ENCODE results near the gene HABP4.

HABP4 gene

GRCh38 chr9:96436456-96437126 lies 13.4 kb upstream of the HABP4 start:
- DNase-seq: no peak

DNA sequence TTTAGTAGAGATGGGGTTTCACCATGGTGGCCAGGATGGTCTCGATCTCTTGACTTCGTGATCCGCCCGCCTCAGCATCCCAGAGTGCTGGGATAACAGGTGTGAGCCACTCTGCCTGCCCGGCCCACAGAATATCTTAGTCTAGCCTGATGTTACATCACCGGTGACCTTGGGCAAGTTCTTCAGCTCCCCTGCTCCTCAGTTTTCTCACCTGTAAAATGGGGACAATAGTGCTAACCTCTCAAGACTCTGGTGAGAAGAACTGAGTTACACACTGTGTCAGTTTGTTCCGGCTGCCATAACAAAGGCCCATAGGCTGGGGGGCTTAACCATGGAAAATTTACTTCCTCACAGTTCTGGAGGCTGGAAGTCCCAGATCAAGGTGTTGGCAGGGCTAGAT lies 12.5 kb upstream of the HABP4 start:
- no peak for DNase-seq

DNA sequence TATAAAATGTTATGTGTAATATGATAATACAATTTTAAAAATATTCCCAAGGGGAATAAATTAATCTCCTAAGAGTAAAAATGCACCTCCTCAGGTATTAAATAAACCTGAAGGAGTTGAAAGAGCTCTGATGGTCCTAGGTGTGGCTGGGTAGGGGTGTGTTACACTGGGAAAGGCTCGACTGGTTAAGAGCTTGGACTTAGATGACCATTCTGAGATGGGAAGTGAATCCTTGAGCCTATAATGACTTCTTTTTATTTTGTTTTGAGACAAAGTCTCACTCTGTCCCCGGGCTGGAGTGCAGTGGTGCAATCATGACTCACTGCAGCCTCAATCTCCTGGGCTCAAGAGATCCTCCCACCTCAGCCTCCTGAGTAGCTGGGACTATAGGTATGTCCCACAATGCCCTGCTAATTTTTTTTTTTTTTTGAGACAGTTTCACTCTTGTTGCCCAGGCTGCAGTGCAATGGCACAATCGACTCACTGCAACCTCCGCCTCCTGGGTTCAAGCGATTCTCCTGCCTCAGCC lies 9.2 kb upstream of the HABP4 start:
- DNase-seq: no peak

GRCh38 chr9:96441798-96442445 lies 8.0 kb upstream of the HABP4 start:
- DNase-seq: no peak

GRCh38 chr9:96442491-96442890 lies 7.5 kb upstream of the HABP4 start:
- no peak for DNase-seq

- no peak for DNase-seq
These were observed 2.6 kb upstream of the HABP4 start for GRCh38 chr9:96447406-96447805.

DNA sequence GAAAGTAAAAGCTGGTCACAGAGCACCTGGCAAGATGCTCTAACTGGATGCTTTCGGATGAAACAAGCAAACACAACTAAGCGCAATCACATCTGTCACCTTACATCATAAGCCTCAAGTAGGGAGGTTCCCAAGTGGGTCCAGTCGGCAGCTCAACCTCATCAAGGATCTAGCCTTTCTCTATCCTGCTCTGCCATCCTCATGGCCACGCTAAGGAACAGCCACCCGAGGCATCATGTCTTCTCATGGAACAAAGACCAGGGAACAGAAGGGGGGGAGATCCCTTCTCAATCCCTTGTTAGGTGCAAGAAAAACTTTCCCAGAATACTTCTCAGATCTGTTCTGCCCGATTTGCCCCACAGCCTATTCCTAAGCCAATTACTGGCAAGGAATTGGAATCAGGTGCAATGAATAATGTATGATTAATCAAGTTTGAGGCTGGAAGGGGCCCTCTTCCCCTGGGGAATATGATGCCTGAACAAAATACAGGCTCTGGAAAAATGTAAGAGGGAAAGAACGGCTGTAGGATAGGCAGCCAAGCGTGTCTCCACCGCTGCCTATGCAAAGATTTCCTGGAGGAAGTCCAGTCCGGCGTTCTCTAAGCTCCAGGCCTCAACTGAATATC lies 1.3 kb upstream of the HABP4 start:
- DNase-seq: no peak

DNA sequence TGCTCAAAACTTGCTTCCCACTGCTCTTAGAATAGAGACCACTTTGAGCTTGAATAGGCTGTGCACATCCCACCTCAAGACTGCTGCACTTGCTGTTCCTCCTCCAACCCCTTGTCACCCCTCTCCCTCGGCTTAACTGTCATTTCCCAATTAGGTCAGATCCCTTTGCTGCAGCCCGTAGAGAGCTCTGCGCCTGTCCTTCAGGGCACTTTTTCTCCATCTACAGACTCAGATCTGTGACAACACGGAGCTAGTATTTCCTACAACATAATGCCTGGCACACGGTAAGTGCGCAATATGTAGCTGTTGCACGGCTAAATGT lies 485 bp upstream of the HABP4 start:
- no peak for DNase-seq

GRCh38 chr9:96450613-96451528 lies 902 bp downstream of the HABP4 start:
- peak; percentile 10 for DNase-seq

- DNase-seq: no peak
These were observed 3.7 kb downstream of the HABP4 start for GRCh38 chr9:96453625-96454024.

- no peak for DNase-seq
These were observed 7.3 kb downstream of the HABP4 start for GRCh38 chr9:96457266-96457665.

DNA sequence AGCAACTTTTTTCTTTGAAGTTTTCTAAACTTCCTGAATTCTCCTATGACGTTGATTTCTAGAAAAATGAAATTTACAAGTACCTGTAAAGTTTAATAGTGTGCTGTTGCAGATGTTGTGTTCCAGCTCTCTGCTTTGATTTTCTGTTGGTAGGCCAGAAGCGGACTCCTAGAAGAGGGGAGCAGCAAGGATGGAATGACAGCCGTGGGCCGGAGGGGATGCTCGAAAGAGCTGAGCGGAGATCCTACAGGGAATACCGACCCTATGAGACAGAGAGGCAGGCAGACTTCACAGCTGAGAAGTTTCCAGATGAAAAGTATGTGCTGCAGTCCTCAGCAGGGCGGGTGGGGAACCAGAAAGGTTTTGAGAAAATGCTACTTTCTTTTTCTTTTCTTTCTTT lies 8.3 kb downstream of the HABP4 start:
- DNase-seq: no peak

GRCh38 chr9:96459268-96460007 lies 9.5 kb downstream of the HABP4 start:
- DNase-seq: no peak

- DNase-seq: no peak
These were observed 10.5 kb downstream of the HABP4 start for GRCh38 chr9:96460470-96460869.

DNA sequence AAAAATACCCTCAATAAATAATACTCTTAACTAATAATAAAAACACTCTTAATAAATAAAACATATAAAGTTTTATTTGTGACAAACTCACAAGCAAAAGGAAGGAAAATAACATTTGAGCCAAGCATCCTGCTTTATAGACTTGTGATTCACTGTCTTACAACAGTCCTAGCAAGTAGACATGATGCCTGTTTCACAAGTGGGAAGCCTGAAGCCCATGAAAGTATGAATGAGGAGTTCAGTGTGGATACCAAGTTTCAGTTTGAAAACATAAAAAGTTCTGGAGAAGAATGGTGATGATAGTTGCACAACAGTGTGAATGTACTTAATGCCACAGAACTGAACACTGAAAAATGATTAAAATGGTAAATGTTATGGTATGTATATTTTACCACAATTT lies 10.9 kb downstream of the HABP4 start:
- DNase-seq: no peak

DNA sequence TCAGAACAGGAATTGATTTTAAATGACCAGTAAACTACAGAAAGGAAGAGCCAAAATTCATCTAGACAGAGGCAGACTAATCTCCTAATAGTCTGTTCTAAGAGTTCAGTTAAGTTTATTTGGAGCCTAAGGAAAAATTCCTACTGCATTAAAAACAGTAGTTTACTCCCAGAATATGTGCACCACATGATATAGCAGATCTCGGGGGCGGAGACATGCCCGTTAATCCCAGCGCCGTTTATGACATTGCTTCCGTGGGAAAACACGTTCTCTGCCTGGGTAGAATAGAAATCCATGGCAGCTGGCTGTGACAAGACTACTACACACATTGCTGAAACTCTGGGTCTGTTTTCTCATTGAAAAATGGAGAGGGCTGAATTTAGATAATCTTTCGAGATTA lies 11.4 kb downstream of the HABP4 start:
- no peak for DNase-seq

DNA sequence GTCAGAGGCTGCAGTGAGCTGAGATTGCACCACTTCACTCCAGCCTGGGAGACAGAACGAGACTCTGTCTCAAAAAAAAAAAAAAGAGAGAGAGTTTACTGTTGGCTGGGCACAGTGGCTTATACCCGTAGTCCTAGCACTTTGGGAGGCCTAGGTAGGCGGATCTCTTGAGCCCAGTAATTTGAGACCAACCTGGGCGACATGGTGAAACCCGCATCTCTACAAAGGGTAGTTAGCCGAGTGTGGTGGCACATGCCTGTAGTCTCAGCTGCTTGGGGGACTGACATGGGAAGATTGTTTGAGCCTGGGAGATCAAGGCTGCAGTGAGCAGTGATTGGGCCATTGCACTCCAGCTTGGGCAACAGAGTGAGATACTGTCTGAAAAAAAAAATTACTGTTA lies 12.6 kb downstream of the HABP4 start:
- no peak for DNase-seq

GRCh38 chr9:96464426-96464825 lies 14.5 kb downstream of the HABP4 start:
- no peak for DNase-seq

- no peak for DNase-seq
These were observed 17.8 kb downstream of the HABP4 start for GRCh38 chr9:96467784-96468183.

GRCh38 chr9:96476013-96476412 lies 26.0 kb downstream of the HABP4 start:
- no peak for DNase-seq

GRCh38 chr9:96476591-96476990 lies 26.6 kb downstream of the HABP4 start:
- no peak for DNase-seq

DNA sequence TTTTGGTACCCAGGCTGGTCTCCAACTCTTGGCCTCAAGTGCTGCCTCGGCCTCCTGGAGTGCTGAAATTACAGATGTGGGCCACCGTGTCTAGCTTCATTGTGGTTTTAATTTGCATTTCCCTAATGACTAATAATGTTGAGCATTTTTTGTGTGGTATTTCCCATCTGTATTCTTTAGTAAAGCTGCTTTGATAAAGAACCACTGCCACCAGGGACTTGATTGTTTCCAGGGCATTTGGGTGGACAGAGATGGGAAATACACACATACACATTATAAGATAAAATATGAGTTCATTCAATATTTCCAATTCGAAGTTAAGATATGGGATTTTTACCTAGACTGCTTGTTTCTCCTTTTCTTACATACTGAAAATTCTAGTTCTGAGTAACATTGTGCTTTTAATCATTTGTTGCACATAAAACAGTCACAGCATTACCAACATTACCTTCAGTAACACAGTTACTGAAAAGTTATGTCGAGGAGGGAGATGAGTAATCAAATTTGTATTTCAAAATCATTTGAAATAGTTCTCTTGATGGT lies 28.9 kb downstream of the HABP4 start:
- no peak for DNase-seq
